ENCODE measurements around the gene PPP2R2D.

PPP2R2D gene

GRCh38 chr10:131858583-131859340 lies 42.0 kb upstream of the PPP2R2D start:
- Histone ChIP-seq H3K4me3 (ENCODE audit: low read length) (no peak overlapping the region), H3K36me3 (ENCODE audit: insufficient read depth, low read length) (no peaks in the 10 kb centered on the region), H3K4me1 (ENCODE audit: insufficient read depth, low read length) (no peaks in the 10 kb centered on the region)

GRCh38 chr10:131859341-131860020 lies 41.3 kb upstream of the PPP2R2D start:
- no peaks in the 10 kb centered on the region for H3K9me3 ChIP-seq (ENCODE audit: low read length)
- peaks cover 10% of the 10 kb centered on the region for H3K27me3 ChIP-seq (ENCODE audit: insufficient read depth, low read length)
- no peaks in the 10 kb centered on the region for H3K36me3 ChIP-seq (ENCODE audit: insufficient read depth, low read length)

More at GRCh38 chr10:131858583-131859340, 42.0 kb upstream of the PPP2R2D start:
- no peak overlapping the region for H2AFZ ChIP-seq (ENCODE audit: low read depth, low read length)
- H3K27me3 ChIP-seq (ENCODE audit: insufficient read depth, low read length): peaks cover 10% of the 10 kb centered on the region
- no peaks in the 10 kb centered on the region for H3K9me3 ChIP-seq (ENCODE audit: low read length)

DNA sequence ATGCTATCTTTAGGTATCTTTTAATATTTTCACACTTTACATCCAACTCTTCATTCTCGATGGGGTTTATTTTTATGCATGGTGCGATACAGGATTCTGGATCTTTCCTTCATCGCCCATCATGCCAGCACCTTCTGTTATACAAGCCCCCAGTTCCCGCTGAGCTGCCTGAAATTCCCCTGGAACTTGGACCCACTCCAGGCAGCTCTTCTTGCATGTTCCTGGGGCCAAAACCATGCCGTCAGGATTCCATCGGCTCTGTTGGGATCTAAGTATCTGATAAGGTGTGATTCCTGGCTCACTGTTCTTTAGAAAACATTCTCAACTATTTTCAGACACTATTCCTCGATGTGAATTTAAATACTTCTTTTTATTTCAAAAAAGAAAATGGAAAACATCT lies 40.5 kb upstream of the PPP2R2D start:
- H3K36me3 ChIP-seq (ENCODE audit: insufficient read depth, low read length): no peaks in the 10 kb centered on the region
- no peaks in the 10 kb centered on the region for H3K9me3 ChIP-seq (ENCODE audit: low read length)
- no peak overlapping the region for H3K4me3 ChIP-seq (ENCODE audit: low read length)

More at GRCh38 chr10:131859341-131860020, 41.3 kb upstream of the PPP2R2D start:
- no peaks in the 10 kb centered on the region for H3K4me1 ChIP-seq (ENCODE audit: insufficient read depth, low read length)
- no peak overlapping the region for H2AFZ ChIP-seq (ENCODE audit: low read depth, low read length)
- H3K4me3 ChIP-seq (ENCODE audit: low read length): no peak overlapping the region

DNA sequence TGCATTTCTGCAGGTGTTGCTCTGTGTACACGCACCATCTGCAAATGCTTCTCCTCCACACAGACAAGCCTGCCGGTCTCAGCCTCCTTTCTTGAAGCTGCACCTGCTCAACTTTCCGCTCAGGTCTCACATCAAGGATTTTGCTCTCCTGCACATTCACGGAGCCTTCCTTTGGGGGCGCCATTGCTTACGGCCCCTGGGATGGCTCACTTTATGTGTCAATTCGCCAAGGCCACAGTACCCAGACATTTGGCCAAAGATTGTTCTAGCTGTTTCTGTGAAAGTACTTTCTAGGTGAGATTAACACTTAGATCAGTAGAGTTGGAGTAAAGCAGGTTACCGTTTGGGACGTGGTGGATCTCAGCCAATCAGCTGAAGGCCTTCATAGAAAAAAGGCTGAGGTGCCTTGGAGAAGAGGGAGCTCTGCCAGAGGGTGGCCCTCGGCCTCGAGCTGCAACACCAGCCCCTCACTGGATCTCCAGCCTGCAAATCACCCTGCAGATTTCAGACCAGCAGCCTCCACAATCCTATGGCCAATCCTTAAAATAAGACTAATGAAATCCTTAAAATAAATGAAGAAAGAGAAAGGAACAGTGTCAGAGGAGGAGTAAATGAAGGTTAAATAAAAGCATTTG lies 39.9 kb upstream of the PPP2R2D start:
- Histone ChIP-seq H3K4me1 (ENCODE audit: insufficient read depth, low read length) (no peaks in the 10 kb centered on the region), H2AFZ (ENCODE audit: low read depth, low read length) (no peak overlapping the region), H3K4me3 (ENCODE audit: low read length) (no peak overlapping the region), H3K27me3 (ENCODE audit: insufficient read depth, low read length) (peaks cover 8% of the 10 kb centered on the region), H3K36me3 (ENCODE audit: insufficient read depth, low read length) (no peaks in the 10 kb centered on the region), H3K9me3 (ENCODE audit: low read length) (no peaks in the 10 kb centered on the region)

More for the DNA sequence above, 40.5 kb upstream of the PPP2R2D start:
- H3K4me1 ChIP-seq (ENCODE audit: insufficient read depth, low read length): no peaks in the 10 kb centered on the region
- peaks cover 8% of the 10 kb centered on the region for H3K27me3 ChIP-seq (ENCODE audit: insufficient read depth, low read length)
- H2AFZ ChIP-seq (ENCODE audit: low read depth, low read length): no peak overlapping the region

DNA sequence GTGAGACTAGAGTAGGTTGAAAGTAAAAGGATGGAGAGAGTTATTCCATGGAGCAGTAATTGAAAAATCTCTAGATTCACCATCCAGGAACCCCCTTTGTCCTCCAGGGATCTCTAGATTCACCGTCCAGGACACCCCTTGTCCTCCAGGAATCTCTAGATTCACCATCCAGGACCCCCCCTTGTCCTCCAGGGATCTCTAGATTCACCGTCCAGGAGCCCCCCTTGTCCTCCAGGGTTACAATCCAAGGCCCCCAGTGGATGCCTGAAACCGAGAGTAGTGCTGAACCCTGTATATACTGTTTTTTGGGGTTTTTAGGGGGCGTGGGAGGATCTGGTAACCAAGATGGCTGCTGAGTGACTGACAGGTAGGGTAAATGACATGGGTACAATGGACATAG lies 38.3 kb upstream of the PPP2R2D start:
- H3K36me3 ChIP-seq (ENCODE audit: insufficient read depth, low read length): no peaks in the 10 kb centered on the region
- no peak overlapping the region for H2AFZ ChIP-seq (ENCODE audit: low read depth, low read length)
- H3K27me3 ChIP-seq (ENCODE audit: insufficient read depth, low read length): peaks cover 7% of the 10 kb centered on the region
- no peak overlapping the region for H3K4me3 ChIP-seq (ENCODE audit: low read length)
- no peaks in the 10 kb centered on the region for H3K9me3 ChIP-seq (ENCODE audit: low read length)
- no peaks in the 10 kb centered on the region for H3K4me1 ChIP-seq (ENCODE audit: insufficient read depth, low read length)

- Histone ChIP-seq H3K4me3 (ENCODE audit: low read length) (no peak overlapping the region), H3K27me3 (ENCODE audit: insufficient read depth, low read length) (peaks cover 7% of the 10 kb centered on the region), H3K4me1 (ENCODE audit: insufficient read depth, low read length) (no peaks in the 10 kb centered on the region), H3K9me3 (ENCODE audit: low read length) (peaks cover 2% of the 10 kb centered on the region), H2AFZ (ENCODE audit: low read depth, low read length) (no peak overlapping the region), H3K36me3 (ENCODE audit: insufficient read depth, low read length) (no peaks in the 10 kb centered on the region)
Observed at GRCh38 chr10:131865223-131865917, 35.4 kb upstream of the PPP2R2D start.

GRCh38 chr10:131866673-131867072 lies 34.1 kb upstream of the PPP2R2D start:
- H3K9me3 ChIP-seq (ENCODE audit: low read length): peaks cover 2% of the 10 kb centered on the region
- H3K4me1 ChIP-seq (ENCODE audit: insufficient read depth, low read length): no peaks in the 10 kb centered on the region
- no peaks in the 10 kb centered on the region for H3K36me3 ChIP-seq (ENCODE audit: insufficient read depth, low read length)
- H3K4me3 ChIP-seq (ENCODE audit: low read length): no peak overlapping the region
- no peak overlapping the region for H2AFZ ChIP-seq (ENCODE audit: low read depth, low read length)
- H3K27me3 ChIP-seq (ENCODE audit: insufficient read depth, low read length): peaks cover 6% of the 10 kb centered on the region

GRCh38 chr10:131868436-131868835 lies 32.4 kb upstream of the PPP2R2D start:
- Histone ChIP-seq H3K4me3 (ENCODE audit: low read length) (no peak overlapping the region), H3K4me1 (ENCODE audit: insufficient read depth, low read length) (no peaks in the 10 kb centered on the region), H3K9me3 (ENCODE audit: low read length) (peaks cover 2% of the 10 kb centered on the region), H2AFZ (ENCODE audit: low read depth, low read length) (no peak overlapping the region), H3K36me3 (ENCODE audit: insufficient read depth, low read length) (no peaks in the 10 kb centered on the region), H3K27me3 (ENCODE audit: insufficient read depth, low read length) (peaks cover 10% of the 10 kb centered on the region)

- Histone ChIP-seq H3K27me3 (ENCODE audit: insufficient read depth, low read length) (peaks cover 10% of the 10 kb centered on the region), H3K9me3 (ENCODE audit: low read length) (peaks cover 2% of the 10 kb centered on the region), H3K4me3 (ENCODE audit: low read length) (no peak overlapping the region), H2AFZ (ENCODE audit: low read depth, low read length) (no peak overlapping the region), H3K4me1 (ENCODE audit: insufficient read depth, low read length) (no peaks in the 10 kb centered on the region), H3K36me3 (ENCODE audit: insufficient read depth, low read length) (no peaks in the 10 kb centered on the region)
Observed at GRCh38 chr10:131869344-131869743, 31.5 kb upstream of the PPP2R2D start.

DNA sequence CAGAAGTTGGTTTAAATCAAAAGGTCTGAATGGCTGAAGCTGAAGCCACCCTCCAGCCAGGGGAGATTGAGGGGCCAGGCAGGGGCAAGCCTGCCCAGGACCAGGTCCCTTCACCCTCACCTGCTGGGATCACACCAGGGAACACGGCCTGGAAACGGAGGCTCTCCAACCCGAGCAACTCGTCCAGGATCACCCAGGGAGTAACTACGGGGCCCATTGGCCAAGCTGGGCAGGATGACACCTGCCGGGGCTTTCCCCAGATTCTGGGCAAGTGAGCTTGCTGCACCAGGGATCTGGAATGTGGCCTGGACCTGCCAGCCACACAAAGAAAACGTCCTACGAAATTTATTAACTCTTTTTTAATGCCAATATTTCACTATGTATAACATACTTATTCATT lies 30.4 kb upstream of the PPP2R2D start:
- H3K36me3 ChIP-seq (ENCODE audit: insufficient read depth, low read length): no peaks in the 10 kb centered on the region
- peaks cover 10% of the 10 kb centered on the region for H3K27me3 ChIP-seq (ENCODE audit: insufficient read depth, low read length)
- no peak overlapping the region for H2AFZ ChIP-seq (ENCODE audit: low read depth, low read length)
- H3K4me1 ChIP-seq (ENCODE audit: insufficient read depth, low read length): peaks cover 2% of the 10 kb centered on the region
- H3K4me3 ChIP-seq (ENCODE audit: low read length): no peak overlapping the region
- peaks cover 2% of the 10 kb centered on the region for H3K9me3 ChIP-seq (ENCODE audit: low read length)

DNA sequence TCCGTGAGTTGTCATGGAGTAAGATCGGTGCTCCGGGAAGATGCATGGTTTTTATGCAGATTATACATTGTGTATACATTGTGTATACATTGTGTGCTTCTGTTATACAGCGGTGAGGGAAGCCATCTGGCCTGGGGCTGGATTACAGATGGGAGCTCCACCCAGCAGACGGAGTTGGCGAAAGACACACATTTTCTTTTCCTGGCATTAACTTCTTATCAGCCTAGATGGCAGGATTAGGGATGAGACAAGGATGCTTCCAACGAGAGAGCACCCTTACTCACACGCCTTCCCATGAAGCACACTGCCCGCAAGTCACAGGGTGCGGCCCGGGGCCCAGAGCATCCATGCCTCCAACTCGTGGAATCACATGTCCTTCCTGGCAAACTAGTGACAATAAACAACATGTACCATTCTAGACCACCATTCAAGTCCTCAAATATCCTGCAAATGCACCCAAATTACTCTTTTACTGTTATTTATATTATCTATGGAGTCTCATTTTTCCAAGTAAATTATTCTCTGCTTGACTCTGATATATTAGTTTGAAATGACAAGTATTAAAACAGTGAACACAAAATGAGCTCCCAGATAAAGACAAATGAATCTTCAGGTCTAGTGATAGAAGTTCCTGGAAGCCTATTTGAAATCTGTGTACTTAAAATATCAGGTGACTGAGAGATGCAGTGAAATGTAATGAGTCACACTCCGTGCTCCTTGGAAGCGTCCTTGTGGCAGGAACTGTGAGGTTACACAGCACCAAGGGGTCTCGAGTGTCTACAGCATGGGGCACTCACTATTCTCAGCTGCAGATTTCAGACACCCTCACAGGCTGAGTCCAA lies 29.8 kb upstream of the PPP2R2D start:
- H3K9me3 ChIP-seq (ENCODE audit: low read length): peaks cover 2% of the 10 kb centered on the region
- no peak overlapping the region for H3K4me3 ChIP-seq (ENCODE audit: low read length)
- no peak overlapping the region for H2AFZ ChIP-seq (ENCODE audit: low read depth, low read length)
- H3K4me1 ChIP-seq (ENCODE audit: insufficient read depth, low read length): peaks cover 2% of the 10 kb centered on the region
- H3K27me3 ChIP-seq (ENCODE audit: insufficient read depth, low read length): peaks cover 10% of the 10 kb centered on the region
- no peaks in the 10 kb centered on the region for H3K36me3 ChIP-seq (ENCODE audit: insufficient read depth, low read length)

DNA sequence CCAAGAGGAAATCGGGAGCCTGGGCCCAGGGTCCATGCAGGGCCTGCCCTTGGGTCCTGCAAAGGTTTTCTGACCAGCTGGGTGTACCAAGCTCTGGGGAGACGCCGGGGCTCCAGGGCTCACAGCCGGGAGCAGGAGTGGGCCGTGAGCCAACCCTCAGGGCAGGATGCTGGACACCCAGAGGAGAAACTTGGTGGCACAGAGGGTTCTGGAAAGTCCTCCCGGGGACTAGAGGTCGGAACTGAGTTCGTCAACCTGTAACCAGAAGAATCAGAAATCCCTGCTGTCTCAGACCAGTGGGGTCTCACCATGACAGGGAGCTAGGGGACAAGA lies 29.2 kb upstream of the PPP2R2D start:
- H3K27me3 ChIP-seq (ENCODE audit: insufficient read depth, low read length): peaks cover 13% of the 10 kb centered on the region
- H3K4me1 ChIP-seq (ENCODE audit: insufficient read depth, low read length): peaks cover 2% of the 10 kb centered on the region
- no peaks in the 10 kb centered on the region for H3K36me3 ChIP-seq (ENCODE audit: insufficient read depth, low read length)
- peaks cover 2% of the 10 kb centered on the region for H3K9me3 ChIP-seq (ENCODE audit: low read length)
- H3K4me3 ChIP-seq (ENCODE audit: low read length): no peak overlapping the region
- H2AFZ ChIP-seq (ENCODE audit: low read depth, low read length): no peak overlapping the region

Data from neuron (in vitro differentiated cells).